Activated CD8-positive, alpha-beta T cell treated with anti-CD3 and anti-CD28 coated beads, Interleukin-2, amount 10 ng/mL, durations not matched to agents 7 days and 5 days (primary cell): ENCODE measurements around the gene RNH1. TPM values are rescaled to one million over a fixed set of nuclear protein-coding genes. Genes with fewer than 3 reads are reported as not detected.
"Not testable (repeated sequence)": the region's sequence is repeated elsewhere in the genome, so short reads cannot be mapped to it uniquely, and the experiment has no call there.

Experiments used
- ATAC-seq: fragments of 150-1000 bp; cut with Tn5 transposase; one replicate; pipeline ENCODE4 v1.10.0; 2021; ENCODE audit warnings: moderate library complexity
- CTCF ChIA-PET: fragments of 350-600 bp; sonication (Branson Sonifier 250); formaldehyde crosslinking; loops from one replicate; lab custom pipeline; 2021; ENCODE audit warnings: antibody characterized with exemption; lab: Charles Lee
- POLR2A ChIA-PET: fragments of 350-600 bp; sonication (Branson Sonifier 250); formaldehyde crosslinking; loops from one replicate; lab custom pipeline; 2021; ENCODE audit warnings: antibody characterized with exemption; lab: Charles Lee
- DNase-seq: peaks from one replicate; pipeline ENCODE4 v3.0.0-alpha.2; 2020
- H3K27ac Mint-ChIP-seq: one replicate; pipeline ENCODE4 v1.8.0; 2021; ENCODE audit warnings: mild to moderate bottlenecking, mixed read lengths
- H3K27me3 Mint-ChIP-seq: one replicate; pipeline ENCODE4 v1.8.0; 2021; ENCODE audit warnings: low read depth, mixed read lengths
- H3K36me3 Mint-ChIP-seq: one replicate; pipeline ENCODE4 v1.8.0; 2021; ENCODE audit warnings: low read depth, mixed read lengths
- H3K4me1 Mint-ChIP-seq: one replicate; pipeline ENCODE4 v1.8.0; 2021; ENCODE audit warnings: low read depth, mixed read lengths
- H3K4me3 Mint-ChIP-seq: one replicate; pipeline ENCODE4 v1.8.0; 2021; ENCODE audit warnings: mild to moderate bottlenecking, mixed read lengths
- H3K9me3 Mint-ChIP-seq: one replicate; pipeline ENCODE4 v1.8.0; 2022; ENCODE audit warnings: mixed read lengths; ENCODE audit not compliant: insufficient read depth
- total RNA-seq, 2 experiments: library from RNA; stranded (reverse); gene quantifications; one replicate each; pipeline ENCODE4 v1.2.3, GENCODE V29; 2021

Gene RNH1
- total RNA-seq, 2 experiments from 2014 or later = 104 to 105 TPM

GRCh38 chr11:469026-469683 lies 37.9 kb downstream of the RNH1 start:
- DNase-seq, H3K27ac Mint-ChIP-seq, H3K36me3 Mint-ChIP-seq, H3K27me3 Mint-ChIP-seq, H3K4me3 Mint-ChIP-seq, H3K9me3 Mint-ChIP-seq, ATAC-seq, H3K4me1 Mint-ChIP-seq, POLR2A ChIA-PET: not testable (repeated sequence)
- CTCF ChIA-PET = interaction anchor here (1.2 kb wide), 1 partner anchor 10 kb away, joined by 3 read pairs; no protein-coding TSS in a partner anchor

GRCh38 chr11:468493-468892 lies 38.5 kb downstream of the RNH1 start:
- POLR2A ChIA-PET = no interaction called here
- CTCF ChIA-PET = no interaction called here
- Mint-ChIP-seq H3K27me3 (no peaks in the 10 kb centered on the region), H3K36me3 (peaks cover 2% of the 10 kb centered on the region), H3K4me3 (no peak overlapping the region), H3K27ac (no peak overlapping the region), H3K4me1 (no peaks in the 10 kb centered on the region), H3K9me3 (no peaks in the 10 kb centered on the region)
- no peak for DNase-seq
- no peak for ATAC-seq

GRCh38 chr11:468036-468435 lies 39.0 kb downstream of the RNH1 start:
- H3K4me1 Mint-ChIP-seq = no peaks in the 10 kb centered on the region
- no peak overlapping the region for H3K27ac Mint-ChIP-seq
- POLR2A ChIA-PET = no interaction called here
- H3K4me3 Mint-ChIP-seq = no peak overlapping the region
- ATAC-seq (no peak), DNase-seq (no peak)
- CTCF ChIA-PET = no interaction called here
- peaks cover 2% of the 10 kb centered on the region for H3K36me3 Mint-ChIP-seq
- no peaks in the 10 kb centered on the region for H3K9me3 Mint-ChIP-seq
- no peaks in the 10 kb centered on the region for H3K27me3 Mint-ChIP-seq

GRCh38 chr11:465896-466530 lies 41.0 kb downstream of the RNH1 start:
- H3K27ac Mint-ChIP-seq = no peak overlapping the region
- H3K27me3 Mint-ChIP-seq = no peaks in the 10 kb centered on the region
- ChIA-PET POLR2A (interaction anchor here (1.1 kb wide), 1 partner anchor 18 kb away, joined by 3 read pairs; no protein-coding TSS in a partner anchor), CTCF (interaction anchor here (0.7 to 1.5 kb wide), 4 partner anchors 15 to 55 kb away, joined by 3 read pairs; no protein-coding TSS in a partner anchor)
- no peak for ATAC-seq
- no peak for DNase-seq
- H3K36me3 Mint-ChIP-seq = peaks cover 2% of the 10 kb centered on the region
- no peak overlapping the region for H3K4me3 Mint-ChIP-seq
- no peaks in the 10 kb centered on the region for H3K9me3 Mint-ChIP-seq
- H3K4me1 Mint-ChIP-seq = no peaks in the 10 kb centered on the region

GRCh38 chr11:464316-464715 lies 42.7 kb downstream of the RNH1 start:
- ChIA-PET CTCF (interaction anchor here (1.2 kb wide), 1 partner anchor 9 kb away, joined by 3 read pairs; no protein-coding TSS in a partner anchor), POLR2A (no interaction called here)
- no peak for DNase-seq
- Mint-ChIP-seq H3K27me3 (no peaks in the 10 kb centered on the region), H3K9me3 (no peaks in the 10 kb centered on the region), H3K36me3 (peaks cover 2% of the 10 kb centered on the region), H3K27ac (no peak overlapping the region), H3K4me3 (no peak overlapping the region), H3K4me1 (no peaks in the 10 kb centered on the region)
- no peak for ATAC-seq

GRCh38 chr11:462107-462890 lies 44.7 kb downstream of the RNH1 start:
- Mint-ChIP-seq H3K4me1 (peaks cover 7% of the 10 kb centered on the region), H3K4me3 (no peak overlapping the region), H3K9me3 (no peaks in the 10 kb centered on the region), H3K27me3 (no peaks in the 10 kb centered on the region), H3K27ac (no peak overlapping the region), H3K36me3 (peaks cover 7% of the 10 kb centered on the region)
- POLR2A ChIA-PET = no interaction called here
- DNase-seq (no peak), ATAC-seq (no peak)
- CTCF ChIA-PET = no interaction called here

- Mint-ChIP-seq H3K36me3 (peaks cover 12% of the 10 kb centered on the region), H3K9me3 (no peaks in the 10 kb centered on the region), H3K27ac (no peak overlapping the region), H3K4me3 (no peak overlapping the region), H3K27me3 (no peaks in the 10 kb centered on the region), H3K4me1 (peaks cover 14% of the 10 kb centered on the region)
- ChIA-PET CTCF (interaction anchor here (1.1 kb wide), 1 partner anchor 12 kb away, joined by 3 read pairs; no protein-coding TSS in a partner anchor), POLR2A (no interaction called here)
- DNase-seq (no peak), ATAC-seq (no peak)
Observed at GRCh38 chr11:461626-462025, 45.4 kb downstream of the RNH1 start.

- DNase-seq = no peak
- ChIA-PET POLR2A (no interaction called here), CTCF (interaction anchor here (1.1 kb wide), 1 partner anchor 11 kb away, joined by 3 read pairs; no protein-coding TSS in a partner anchor)
- Mint-ChIP-seq H3K27me3 (no peaks in the 10 kb centered on the region), H3K36me3 (peaks cover 20% of the 10 kb centered on the region), H3K9me3 (no peaks in the 10 kb centered on the region), H3K4me3 (no peak overlapping the region), H3K4me1 (peaks cover 24% of the 10 kb centered on the region), H3K27ac (no peak overlapping the region)
- ATAC-seq = no peak
Observed at GRCh38 chr11:460331-461199, 46.5 kb downstream of the RNH1 start.

GRCh38 chr11:459511-460220 lies 47.4 kb downstream of the RNH1 start:
- H3K36me3 Mint-ChIP-seq = peaks cover 22% of the 10 kb centered on the region
- ChIA-PET CTCF (no interaction called here), POLR2A (interaction anchor here (1.0 kb wide), 1 partner anchor 12 kb away, joined by 3 read pairs; no protein-coding TSS in a partner anchor)
- H3K4me1 Mint-ChIP-seq = peaks cover 32% of the 10 kb centered on the region
- ATAC-seq (no peak), DNase-seq (no peak)
- H3K4me3 Mint-ChIP-seq = no peak overlapping the region
- no peak overlapping the region for H3K27ac Mint-ChIP-seq
- H3K9me3 Mint-ChIP-seq = no peaks in the 10 kb centered on the region
- no peaks in the 10 kb centered on the region for H3K27me3 Mint-ChIP-seq

GRCh38 chr11:457111-457760 lies 49.8 kb downstream of the RNH1 start:
- Mint-ChIP-seq H3K4me1 (peaks cover 32% of the 10 kb centered on the region), H3K36me3 (peaks cover 32% of the 10 kb centered on the region), H3K9me3 (no peaks in the 10 kb centered on the region), H3K4me3 (peak overlapping the region; percentile 53), H3K27ac (peak overlapping the region; percentile 88), H3K27me3 (no peaks in the 10 kb centered on the region)
- ChIA-PET POLR2A (interaction anchor here (1.8 kb wide), 1 partner anchor 49 kb away, joined by 4 read pairs; no protein-coding TSS in a partner anchor), CTCF (interaction anchor here (0.6 to 2.9 kb wide), 5 partner anchors 9 to 269 kb away, joined by 3 to 16 read pairs (median 3); no protein-coding TSS in a partner anchor)
- peak; percentile 29 for ATAC-seq
- no peak for DNase-seq
